Activated CD8-positive, alpha-beta memory T cell treated with anti-CD3 and anti-CD28 coated beads for 4 hours (primary cell): ENCODE results near the gene RPL10.
A peak's percentile ranks its signal among the peaks of the same experiment; 100 is the strongest.

Experiments
- DNase-seq, 2 donors: peaks; one replicate each; pipeline ENCODE4 v3.0.0-alpha.2; 2020; ENCODE audit warnings: low read depth in 2 of 2

RPL10 gene

DNA sequence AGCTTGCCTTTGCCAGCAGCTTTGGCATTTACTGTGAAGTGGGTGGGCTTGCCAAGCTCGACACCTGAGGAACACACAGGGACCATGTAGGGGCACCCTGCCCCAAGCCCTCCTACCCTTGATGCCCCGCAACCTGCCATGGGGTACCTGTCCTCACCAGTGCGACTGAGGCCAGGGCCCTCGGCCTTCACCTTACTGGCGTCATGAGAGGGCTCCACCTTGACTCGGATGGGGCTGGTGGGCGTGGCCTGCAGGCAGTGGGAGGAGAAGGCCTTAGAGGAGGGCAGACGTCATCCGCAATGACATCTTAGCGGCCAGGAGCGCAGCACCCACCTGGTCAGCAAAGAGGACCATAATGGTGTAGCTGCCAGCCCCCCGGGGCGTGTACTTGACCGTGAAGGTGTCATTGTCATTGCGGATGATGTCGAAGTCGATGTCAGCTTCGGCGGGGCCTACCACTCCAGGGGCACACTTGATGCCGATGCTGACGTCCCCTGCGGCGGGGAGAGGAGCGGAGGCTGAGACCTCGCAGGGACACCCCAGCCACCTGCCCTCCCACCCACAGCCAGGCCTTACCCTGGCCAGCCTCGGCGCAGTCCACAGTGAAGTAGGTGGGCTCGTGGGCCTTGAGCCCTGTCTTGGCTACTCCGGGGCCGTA, 36.0 kb upstream of the RPL10 start:
- no peak for DNase-seq

DNA sequence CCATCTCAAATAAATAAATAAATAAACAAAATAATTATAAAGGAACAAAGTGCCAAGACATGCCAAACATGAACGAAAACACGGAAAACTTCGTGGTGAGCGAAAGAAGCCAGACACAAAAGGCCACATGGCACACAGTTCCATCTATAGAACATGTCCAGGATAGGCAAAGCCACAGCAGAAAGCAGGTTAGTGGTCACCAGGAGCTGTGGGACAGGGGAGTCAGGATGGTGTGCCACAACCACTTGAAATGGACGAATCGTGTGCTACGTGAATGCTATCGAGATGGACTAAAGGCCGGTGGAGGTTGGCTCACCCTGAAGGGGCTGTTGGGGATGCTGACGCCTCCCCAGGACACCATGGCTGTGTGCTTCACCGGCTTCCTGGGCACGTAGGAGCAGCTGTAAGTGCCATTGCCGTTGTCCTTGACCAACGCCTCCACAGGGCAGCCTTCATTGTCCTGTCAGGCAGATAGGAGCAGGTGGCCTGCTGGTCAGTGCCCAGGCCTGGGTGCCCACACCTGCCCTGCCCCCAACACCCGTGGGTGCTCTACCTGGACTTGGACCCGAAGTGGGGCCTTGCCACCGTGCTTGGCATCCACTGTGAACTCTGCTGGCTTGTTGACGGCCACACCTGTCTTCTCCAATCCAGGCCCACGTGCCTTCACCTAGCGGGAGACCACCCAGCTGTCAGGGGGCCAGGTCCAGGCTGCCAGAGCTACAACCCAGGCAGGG, 34.3 kb upstream of the RPL10 start:
- no peak for DNase-seq

DNA sequence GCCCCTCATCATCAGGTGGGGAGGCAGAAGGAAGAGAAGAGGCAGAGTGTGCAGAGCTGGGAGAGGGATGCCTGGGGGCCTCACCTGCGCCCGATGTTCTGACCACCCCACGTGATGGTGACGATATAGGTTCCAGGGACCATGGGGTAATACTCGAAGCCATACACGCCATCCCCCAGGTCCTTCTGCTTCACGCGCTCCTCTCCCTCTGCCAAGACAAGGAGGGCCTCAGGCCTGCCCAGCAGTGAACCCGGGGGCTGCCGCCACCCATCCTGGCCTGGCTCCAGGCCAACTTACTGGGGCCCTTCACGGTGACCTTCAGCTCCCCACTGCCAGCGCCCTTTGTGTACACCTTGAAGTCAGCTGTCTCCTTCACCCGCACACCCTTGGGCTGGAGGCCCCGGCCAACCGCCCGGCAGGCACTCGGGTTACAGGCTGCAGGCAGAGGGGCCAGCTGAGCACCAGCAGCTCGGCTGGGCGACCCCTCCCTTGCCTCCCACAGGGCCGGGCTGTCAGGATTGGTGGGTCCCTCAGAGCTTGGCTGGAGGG, 33.1 kb upstream of the RPL10 start:
- DNase-seq, result no peak

DNA sequence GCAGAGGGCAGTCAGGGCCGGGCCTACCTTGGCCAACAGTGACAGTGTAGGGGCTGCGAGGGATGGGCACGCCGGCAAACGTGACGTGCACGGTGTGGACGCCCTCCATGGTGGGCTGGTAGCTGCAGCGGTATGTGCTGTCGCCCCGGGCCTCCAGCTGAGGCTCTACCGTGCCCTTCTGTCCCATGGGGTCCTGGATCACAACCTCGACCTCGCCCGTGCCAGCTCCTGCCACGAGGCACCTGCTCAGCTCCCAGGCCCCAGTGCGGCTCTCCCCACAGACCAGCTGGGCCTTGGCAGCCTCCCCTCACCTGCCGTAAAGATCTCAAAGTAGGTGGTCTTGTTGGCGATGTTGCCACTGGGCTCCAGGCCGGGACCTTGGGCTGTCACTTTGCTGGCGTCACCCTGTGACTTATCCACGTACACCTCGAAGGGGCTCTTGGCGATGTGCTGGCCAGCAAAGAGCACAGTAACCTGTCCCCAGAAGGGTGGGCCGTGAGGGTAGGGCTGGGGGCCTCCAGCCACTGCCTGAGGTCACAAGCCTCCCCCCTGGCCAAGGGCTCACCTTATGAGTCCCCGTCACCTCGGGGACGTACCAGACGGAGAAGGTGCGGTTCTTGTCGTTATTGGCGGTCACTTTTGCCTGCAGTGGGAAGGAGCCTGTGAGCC, 32.0 kb upstream of the RPL10 start:
- no peak for DNase-seq

DNA sequence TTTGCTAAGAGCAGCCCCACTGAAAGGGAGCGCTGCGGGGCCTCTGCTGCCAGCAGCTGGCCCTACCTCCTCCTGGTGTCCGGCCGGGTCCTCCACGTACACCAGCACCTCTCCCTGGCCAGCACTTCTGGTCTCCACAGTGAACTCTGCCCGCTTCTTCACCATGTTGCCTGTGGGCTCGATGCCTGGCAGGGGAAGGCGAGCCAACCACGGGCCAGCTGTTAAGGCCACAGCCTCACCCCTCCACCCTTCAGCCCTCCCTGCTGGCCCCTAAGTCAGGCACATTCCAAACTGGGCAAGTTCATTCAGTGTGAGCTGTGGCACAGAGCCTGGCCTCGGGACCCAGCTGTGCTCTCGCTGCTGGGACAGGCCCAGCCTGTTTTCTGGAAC, 31.5 kb upstream of the RPL10 start:
- no peak for DNase-seq

DNA sequence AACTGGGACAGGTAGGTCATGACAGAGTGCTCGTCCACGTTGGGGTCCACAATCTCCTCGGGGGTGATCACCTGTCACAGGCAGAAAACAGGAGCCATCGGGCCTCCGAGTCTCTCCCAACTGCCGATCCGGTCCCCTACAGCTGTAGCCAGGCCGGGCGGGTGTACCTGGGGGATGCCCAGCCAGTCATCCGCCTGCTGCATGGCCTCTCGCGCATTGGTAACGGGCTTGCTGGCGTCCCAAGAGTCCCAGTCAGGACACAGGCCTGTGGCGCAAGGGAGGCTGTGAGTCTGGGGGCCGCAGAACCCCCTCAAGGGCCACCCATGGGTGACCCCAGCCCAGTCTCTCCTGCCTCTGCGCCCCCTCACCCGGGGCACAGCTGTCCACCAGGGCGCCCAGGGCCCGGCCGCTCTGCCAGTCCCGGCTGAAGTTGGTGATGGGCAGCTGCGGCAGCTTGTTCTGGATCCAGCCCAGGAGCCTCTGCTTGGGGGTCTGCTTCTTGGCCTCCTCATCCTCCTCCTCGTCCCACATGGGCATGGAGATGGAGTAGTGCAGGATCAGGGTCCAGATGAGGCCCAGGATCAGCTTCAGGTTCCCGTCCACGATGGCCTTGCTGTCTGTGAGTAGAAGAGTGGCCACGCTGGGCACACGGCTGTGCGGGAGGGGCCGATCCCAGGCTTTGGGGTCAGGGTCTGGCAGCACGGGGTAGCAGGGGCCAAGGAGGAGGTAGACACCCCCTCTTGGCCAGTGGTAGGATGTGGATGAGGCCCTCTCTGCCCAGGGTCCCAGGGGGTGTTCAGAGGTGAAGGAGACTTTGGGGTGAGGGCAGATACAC, 30.5 kb upstream of the RPL10 start:
- no peak for DNase-seq

DNA sequence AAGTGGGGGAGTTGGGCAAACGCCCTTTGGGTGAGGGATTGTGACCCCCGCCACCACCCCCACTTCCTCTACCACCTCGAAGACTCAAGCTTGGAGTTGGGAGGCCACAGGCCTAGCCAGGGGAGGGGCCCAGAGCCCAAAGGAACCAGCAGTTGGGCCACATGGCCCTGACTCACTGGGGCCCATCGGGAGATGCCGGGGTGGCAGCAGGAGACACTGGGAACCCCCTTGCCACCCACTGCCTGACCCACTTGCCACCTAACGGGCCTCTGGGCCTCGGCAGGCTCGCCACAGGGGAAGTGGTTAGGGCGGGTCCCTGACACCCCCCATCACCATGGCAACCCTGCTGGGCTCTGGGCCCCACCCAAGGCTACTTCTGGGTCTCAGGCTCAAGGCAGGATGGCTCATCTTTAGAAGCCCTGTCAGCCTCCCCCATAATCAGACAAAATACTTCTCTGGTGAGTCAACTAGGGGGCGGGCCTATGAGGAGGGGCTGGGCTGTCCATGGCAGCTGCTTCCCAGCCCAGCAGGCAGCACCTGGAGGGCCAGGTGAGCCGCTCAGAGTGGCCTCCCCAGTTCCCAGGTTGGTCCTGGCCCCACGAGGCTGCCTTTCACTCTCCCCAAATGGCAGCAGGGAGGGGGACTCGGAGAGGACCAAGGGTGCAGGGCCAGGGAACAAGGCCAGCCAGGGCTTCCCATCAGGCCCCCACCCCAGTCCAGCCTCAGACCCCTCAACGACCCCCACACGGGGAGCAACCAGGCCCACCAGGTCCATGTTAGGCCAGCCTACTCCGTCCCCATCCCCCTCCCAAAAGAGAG, 29.3 kb upstream of the RPL10 start:
- DNase-seq, result peak; percentile 90 to 92

DNA sequence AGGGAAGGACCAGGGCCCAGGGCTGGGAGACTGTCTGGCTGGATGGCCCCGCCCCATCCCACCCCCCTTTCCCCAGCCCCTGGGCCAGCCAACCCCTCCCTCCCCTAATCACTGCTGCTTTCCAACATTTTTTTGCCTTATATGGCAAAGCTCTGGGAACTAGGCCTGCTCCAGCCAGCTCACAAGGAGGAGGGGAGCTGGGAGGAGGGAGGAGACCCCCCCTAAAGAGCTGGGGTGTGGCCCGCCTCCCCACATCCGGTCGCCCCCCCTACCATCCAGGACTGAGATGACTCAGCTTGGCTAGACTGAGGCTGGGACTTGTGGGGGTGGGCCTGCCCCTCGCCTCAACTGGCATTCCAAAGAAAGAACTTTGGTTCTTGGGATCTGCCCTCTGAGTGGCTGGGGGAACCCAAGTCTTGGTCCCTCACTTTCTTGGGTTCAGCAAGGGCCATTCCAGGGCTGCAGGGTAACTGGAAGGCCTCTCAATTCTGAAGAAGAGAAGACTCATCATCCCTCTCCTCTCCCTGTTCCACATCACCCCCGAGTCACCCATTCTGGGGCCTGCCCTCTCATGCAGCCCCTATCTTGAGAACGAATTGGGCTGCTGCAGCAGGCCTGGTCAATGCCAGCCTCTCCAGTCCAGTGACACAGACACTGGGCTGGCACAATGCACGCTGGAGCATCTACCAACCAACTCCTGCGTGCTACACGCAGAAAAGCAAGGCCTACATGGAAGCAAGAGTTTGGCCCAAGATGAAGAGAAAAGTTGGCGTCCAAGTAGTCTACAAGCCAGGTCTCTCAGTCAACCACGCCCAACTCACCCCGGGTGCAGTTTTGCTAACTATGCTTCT, 28.5 kb upstream of the RPL10 start:
- peak; percentile 59 to 65 for DNase-seq

DNA sequence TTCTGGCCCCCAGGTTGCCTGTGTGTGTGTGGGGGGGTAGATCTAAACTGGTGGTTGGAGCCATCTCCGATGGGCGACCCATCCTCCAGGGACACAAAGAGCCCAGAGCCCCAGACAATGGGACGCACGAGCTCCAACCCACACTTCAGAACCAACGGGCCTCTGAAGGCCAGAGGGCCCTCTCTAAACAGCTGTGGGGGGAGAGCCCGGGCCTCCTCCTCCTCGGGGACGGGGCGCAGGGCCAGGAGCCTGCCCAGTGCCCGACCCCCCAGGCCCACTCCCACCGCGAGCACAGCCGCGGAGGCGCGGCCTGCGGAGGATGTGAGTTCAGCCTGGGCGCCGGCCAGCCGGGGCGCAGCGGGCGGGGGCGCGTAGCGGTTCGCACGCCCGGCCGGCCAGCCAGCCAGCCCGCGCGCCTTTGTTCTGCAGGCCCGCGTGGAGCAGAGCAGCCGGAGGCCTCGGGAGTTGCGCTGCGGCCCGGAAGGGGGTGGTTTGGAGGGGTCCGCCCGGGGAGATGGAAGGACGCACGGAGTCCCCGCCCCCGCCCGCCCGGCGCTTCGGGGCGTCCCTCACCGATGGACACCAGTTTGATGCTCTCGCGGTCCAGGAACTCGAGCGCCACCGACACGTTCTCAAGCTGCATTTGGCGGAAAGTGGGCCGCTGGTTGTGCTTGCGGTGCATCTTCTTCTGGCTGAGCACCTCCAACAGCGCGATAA, 27.7 kb upstream of the RPL10 start:
- DNase-seq, result no peak

DNA sequence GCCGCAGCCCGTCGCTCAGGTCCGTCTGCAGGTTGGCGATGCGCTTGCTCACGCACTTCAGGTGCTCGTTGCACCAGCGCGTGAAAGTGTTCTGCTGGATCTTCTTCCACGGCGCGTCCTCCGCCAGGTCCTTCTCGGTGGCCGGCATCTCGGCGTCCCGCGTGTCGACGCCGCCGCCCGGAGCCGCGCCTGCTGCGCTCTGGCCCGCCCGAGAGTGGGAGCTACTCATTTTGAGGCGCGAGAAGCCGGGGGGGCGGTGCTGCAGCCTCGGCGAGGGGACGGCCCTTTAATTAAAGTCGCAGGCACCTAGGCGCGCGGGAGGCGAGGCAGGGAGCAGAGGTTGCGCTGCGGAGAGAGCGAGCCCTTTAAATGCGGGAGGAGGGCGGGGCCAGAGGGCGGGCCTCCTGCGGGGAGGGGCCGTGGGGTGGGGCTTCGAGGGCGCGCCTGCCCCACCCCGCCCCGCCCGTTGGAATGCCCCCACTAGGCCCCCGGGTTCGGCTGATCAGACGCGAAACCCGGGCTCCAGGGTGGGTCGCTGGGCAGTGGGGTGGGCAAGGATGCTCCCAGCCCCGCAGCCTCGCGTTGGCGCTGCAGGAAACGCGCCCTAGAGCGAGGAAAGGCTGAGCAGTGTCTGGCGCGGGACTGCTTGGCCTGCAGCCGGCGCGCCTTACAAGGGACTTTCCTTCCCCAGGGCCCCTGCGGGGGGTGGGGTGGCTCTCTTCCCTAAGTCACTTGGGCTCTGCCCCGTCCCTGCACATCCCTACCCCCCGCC, 27.0 kb upstream of the RPL10 start:
- DNase-seq, result peak; percentile 82 to 87

DNA sequence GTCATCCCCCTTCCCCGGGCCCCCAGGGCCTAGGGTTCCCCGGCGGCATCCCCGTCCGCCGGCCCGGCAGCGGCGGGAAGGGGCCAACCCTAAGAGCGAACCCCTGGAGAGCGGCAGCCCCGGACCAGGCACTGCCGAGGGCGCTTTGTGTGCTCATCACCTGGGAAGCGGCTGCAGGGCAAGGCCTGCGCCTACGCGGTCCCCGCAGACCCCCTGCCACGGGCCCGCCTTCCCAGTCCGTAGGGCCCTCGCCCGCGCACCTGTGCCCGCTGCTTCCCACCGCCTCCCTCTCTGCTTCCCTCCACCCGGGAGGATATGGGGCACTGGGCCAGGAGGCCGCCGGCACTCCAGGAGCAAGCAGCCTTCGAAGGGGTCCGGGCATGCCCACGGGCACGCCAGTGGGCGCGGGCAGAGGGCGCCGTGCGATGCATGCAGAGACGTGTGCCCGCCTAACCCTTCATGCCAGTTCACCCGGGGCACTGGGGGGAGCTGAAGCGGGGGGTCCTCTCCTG, 26.3 kb upstream of the RPL10 start:
- DNase-seq, result no peak

DNA sequence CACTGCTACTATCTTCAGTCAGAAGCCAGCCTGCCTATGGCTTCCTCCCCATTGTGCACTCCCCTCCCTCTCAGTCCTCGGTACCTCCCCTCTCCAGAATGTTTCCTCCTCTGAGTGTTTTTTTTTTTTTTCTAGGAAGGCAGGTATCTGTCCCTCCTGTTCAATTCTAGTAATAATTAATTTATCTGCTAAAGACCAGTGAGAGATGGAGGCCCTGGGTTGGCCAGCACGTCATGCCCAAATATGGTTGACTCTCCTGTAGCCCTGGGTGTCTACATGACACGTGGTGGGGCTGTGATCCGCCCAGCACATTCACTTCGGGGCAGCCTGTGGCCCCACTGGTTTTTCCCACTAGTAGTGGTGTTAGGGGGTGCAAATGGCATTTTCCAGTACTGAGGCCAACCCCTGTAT, 25.6 kb upstream of the RPL10 start:
- no peak for DNase-seq

DNA sequence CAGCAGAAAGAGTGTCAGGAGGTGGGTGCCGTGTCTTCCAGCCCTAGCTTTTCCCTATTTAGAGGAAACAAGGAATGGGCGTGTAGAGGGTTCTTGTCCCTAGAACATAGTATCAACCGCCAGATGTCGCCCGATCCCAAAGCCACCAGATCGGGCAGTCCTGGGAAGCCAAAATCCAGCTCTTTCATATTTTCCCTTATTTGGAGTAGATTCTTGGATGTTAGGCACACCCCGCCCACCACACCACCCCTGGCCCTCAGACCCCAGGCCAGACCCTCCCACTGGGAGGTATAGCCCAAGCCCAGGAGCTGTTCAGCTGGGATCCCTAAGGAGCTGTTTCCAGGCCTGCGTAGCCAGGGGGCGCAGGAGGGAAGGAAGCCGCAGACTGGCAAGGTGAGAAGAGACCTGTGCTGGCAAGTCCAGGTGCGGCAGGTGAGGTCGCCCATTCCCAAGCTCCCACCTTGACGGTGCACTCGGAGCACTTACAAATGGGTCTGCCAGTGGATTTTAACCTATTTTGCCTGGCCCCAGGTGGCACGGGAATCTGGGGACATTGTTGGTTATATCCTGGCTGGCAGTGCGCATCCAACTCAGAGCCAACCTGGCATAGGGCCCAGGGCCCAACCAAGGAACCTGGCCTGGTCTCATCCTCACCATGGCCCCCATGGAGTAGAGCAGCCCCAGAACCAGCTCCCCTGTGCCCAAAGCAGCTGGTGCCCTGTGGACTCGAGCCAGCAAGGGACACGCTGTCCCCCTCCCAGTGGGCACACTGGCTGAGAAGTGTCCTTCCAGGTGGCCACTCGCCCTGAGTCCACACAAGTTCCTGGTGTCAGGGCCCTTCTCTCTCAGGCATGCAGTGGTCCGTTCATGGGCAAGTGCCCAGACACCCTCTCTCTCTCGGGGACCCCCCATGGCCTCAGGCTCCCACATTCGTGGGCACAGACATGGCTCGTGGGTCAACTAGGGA, 24.6 kb upstream of the RPL10 start:
- DNase-seq, result no peak

DNA sequence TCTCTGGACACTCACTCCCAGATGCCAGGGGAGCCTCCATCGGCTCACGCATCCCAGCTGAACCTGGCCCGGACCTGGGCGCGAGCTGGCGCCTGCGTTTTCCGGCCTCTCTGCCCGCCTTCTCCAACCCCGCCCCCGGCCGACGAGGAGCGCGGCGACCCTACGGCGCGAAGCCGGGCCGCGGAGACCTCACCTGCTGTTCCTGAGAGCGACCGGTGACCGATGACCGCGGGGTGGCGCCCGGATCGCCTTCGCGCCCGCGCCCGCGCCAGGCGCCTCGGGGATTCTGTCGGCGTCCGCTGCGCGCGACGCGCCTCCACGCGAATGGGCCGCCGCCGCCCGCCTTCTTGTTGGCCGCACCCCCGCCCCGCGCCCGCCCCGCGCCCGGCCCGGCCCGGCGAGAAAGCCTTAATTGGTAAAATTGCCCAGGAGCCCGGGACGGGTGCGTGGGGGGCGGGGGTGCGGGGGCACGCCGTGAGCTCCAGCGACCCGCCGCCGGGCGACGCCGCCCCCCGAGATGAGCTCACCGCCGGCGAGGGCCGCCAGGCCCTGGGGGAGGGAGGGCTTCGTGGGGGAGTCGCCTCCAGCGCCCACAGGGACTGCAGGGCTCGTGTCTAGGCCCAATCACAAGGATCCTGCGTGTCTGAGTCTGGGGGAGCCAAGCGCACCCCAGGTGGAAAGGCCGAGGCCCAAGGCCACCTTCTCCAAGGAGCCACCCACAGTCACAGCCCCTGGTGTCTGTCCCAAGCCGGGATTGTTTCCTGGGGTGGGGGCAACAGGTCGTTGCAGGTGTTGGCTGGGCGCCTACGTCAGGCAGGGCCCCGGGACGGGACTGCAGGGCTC, 23.6 kb upstream of the RPL10 start, which contains the start of gene FLNA:
TSS of gene FLNA (minus strand) at position 322 of the 843 bp plus-strand sequence. CDS start 3,389 bp downstream, outside the sequence.
- no peak for DNase-seq

DNA sequence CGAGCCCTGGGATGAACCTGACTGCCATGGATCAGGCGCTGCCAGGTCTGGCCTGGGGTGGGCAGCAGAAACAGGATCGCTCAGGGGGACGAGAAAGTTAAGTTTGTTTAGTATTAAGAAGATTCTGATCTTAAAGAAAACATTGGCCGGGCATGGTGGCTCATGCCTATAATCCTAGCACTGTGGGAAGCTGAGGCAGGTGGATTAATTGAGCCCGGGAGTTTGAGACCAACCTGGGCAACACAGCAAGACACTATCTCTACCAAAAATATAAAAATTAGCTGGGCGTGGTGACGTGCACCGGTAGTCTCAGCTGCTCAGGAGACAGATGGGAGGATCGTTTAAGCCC, 23.0 kb upstream of the RPL10 start:
- no peak for DNase-seq

DNA sequence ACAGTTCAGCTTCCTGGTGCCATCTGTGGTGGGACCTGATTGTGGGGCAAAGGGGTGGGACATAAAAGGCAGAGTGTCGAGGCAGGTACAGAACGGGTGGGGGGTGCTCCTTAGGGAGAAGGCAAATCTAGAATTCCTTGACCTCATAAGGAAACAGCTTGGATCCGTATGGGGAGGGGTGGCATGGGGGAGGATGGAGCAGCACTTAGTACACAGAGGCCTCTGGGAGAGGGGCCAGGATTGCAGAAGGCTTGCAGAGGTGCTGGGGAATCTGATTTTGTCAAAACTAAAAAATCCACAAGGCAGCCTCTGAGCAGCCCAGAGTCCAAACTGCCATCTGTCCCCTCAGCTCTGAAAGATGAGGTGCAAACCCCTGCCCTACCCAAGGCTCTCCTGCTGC, 21.4 kb upstream of the RPL10 start:
- no peak for DNase-seq
